ENCODE measurements around the gene SULT1C2. TPM values are rescaled to one million over a fixed set of nuclear protein-coding genes. Genes with fewer than 3 reads are reported as not detected.

Gene SULT1C2
- total RNA-seq, 1 experiment from 2014 or later: 3.9 TPM

DNA sequence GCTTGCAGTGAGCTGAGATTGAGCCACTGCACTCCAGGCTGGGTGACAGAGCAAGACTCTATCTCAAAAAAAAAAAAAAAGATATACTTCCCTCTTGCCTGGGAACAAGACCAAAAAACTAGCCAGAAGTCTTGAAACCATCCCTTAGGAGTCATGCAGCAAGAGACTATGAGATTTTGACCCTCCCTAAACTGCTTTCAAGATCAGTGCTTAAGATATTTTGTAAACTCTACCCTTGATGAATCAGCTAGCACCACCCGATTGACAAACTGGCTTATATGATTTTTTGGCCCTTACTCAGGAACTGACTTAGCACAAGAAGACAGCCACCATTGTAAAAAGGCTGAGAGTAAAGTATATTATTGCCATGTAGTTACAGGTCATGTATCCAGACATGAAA, 45.1 kb upstream of the SULT1C2 start (continued):
- TF ChIP-seq POLR2AphosphoS5 (IDR thresholded peaks at IDR 0.05; ENCODE audit: low read depth, low read length) (no peak), ZFX (IDR thresholded peaks at IDR 0.05) (no peak), JUND (IDR thresholded peaks at IDR 0.05) (no peak), EGR1 (IDR thresholded peaks at IDR 0.05; ENCODE audit: low read depth) (no peak), SP1 (IDR thresholded peaks at IDR 0.05; ENCODE audit: low read depth) (no peak), TCF7L2 (IDR thresholded peaks at IDR 0.05; ENCODE audit: borderline replicate concordance, extremely low read depth, insufficient read depth, insufficient read length) (no peak)

GRCh38 chr2:108244667-108245414, 43.9 kb upstream of the SULT1C2 start:
- DNase-seq (ENCODE audit: low read depth, low spot score) (no peak), ATAC-seq (no peak)
- H3K9me2 ChIP-seq (ENCODE audit: insufficient read depth): no peaks in the 10 kb centered on the region
- no peak for TF ChIP-seq ATF3 (IDR thresholded peaks at IDR 0.05)
- TF ChIP-seq, protein P1, sequence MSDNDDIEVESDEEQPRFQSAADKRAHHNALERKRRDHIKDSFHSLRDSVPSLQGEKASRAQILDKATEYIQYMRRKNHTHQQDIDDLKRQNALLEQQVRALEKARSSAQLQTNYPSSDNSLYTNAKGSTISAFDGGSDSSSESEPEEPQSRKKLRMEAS (IDR thresholded peaks at IDR 0.05): no peak
- TF ChIP-seq CEBPB (IDR thresholded peaks at IDR 0.05; ENCODE audit: low read depth): no peak
- TF ChIP-seq ZNF274 (IDR thresholded peaks at IDR 0.05; ENCODE audit: low read depth, low read length): no peak
- TF ChIP-seq FOSL1 (IDR thresholded peaks at IDR 0.05; ENCODE audit: low read depth): no peak
- no peak for TF ChIP-seq POLR2AphosphoS5 (IDR thresholded peaks at IDR 0.05; ENCODE audit: low read depth, low read length)
- H3K4me2 ChIP-seq (ENCODE audit: low read length): no peak overlapping the region
- no peaks in the 10 kb centered on the region for H4K20me1 ChIP-seq (ENCODE audit: insufficient read depth)
- intact Hi-C loops (cut with micrococcal nuclease): no loop called here
- RAD21 ChIA-PET (ENCODE audit: low non-redundant PET in 1 of 2, low total read pairs in 2 of 2, uncharacterized antibody in 2 of 2, unreplicated experiment in 2 of 2): no interaction called here
- POLR2A ChIA-PET: no interaction called here
- no TSS peak for BruUV-seq (replicated peaks)
- no peak overlapping the region for H2AFZ ChIP-seq (ENCODE audit: low read depth, low read length, poor library complexity, severe bottlenecking)
- no peaks in the 10 kb centered on the region for H3K79me2 ChIP-seq (ENCODE audit: insufficient read depth, low read length)
- H3K27ac ChIP-seq (ENCODE audit: low read depth, low read length): no peak overlapping the region
- H3K4me3 ChIP-seq (replicated peaks in 1 of 2; ENCODE audit: low read depth in 1 of 2, low read length in 2 of 2): no peak overlapping the region
- no peaks in the 10 kb centered on the region for H3K36me3 ChIP-seq (ENCODE audit: control insufficient read depth in 1 of 2, insufficient read depth in 2 of 2, low read length in 2 of 2)
- H3K27me3 ChIP-seq (ENCODE audit: insufficient read depth, low read length): no peaks in the 10 kb centered on the region
- no peak overlapping the region for H3K9ac ChIP-seq (ENCODE audit: low read length)
- H3K4me1 ChIP-seq (ENCODE audit: control insufficient read depth in 1 of 2, insufficient read depth in 2 of 2, low read length in 2 of 2): no peaks in the 10 kb centered on the region
- no peaks in the 10 kb centered on the region for H3K9me3 ChIP-seq (ENCODE audit: control insufficient read depth in 1 of 2, insufficient read depth in 1 of 2, low read depth in 1 of 2, low read length in 2 of 2)
- CTCF ChIA-PET: no interaction called here
